ENCODE measurements around the gene ALG3. TPM values are rescaled to one million over a fixed set of nuclear protein-coding genes. Genes with fewer than 3 reads are reported as not detected.
A peak's percentile ranks its signal among the peaks of the same experiment; 100 is the strongest.

ALG3 gene
- total RNA-seq, 1 donor from 2014 or later: 78.1 TPM

- no peak for DNase-seq (ENCODE audit: low read depth)
- H3K4me3 ChIP-seq (ENCODE audit: low read depth, low read length): peak within 1 kb of the TSS; percentile 43
- TF ChIP-seq CTCF (conservative IDR thresholded peaks at IDR 0.05; ENCODE audit: low read depth, low read length): no peak
These were observed 19.2 kb downstream of the ALG3 start, which contains the start of gene VWA5B2 for GRCh38 chr3:184229394-184230080. TSS of gene VWA5B2 (plus strand) at chr3:184229585. CDS start at chr3:184230529, 944 bp downstream.

- DNase-seq (ENCODE audit: low read depth): no peak
- TF ChIP-seq CTCF (conservative IDR thresholded peaks at IDR 0.05; ENCODE audit: low read depth, low read length): no peak
- no peak overlapping the region for H3K4me3 ChIP-seq (ENCODE audit: low read depth, low read length)
These were observed 20.2 kb downstream of the ALG3 start for GRCh38 chr3:184228376-184229137.

- peak; percentile 78 for TF ChIP-seq CTCF (conservative IDR thresholded peaks at IDR 0.05; ENCODE audit: low read depth, low read length)
These were observed 21.3 kb downstream of the ALG3 start for GRCh38 chr3:184227481-184227935.

GRCh38 chr3:184223946-184224345, 24.8 kb downstream of the ALG3 start:
- no peak for TF ChIP-seq CTCF (conservative IDR thresholded peaks at IDR 0.05; ENCODE audit: low read depth, low read length)
- no peak overlapping the region for H3K4me3 ChIP-seq (ENCODE audit: low read depth, low read length)
- DNase-seq (ENCODE audit: low read depth): no peak

More at GRCh38 chr3:184227481-184227935, 21.3 kb downstream of the ALG3 start:
- H3K4me3 ChIP-seq (ENCODE audit: low read depth, low read length): no peak overlapping the region
- DNase-seq (ENCODE audit: low read depth): no peak

GRCh38 chr3:184222521-184222920, 26.2 kb downstream of the ALG3 start:
- no peak for TF ChIP-seq CTCF (conservative IDR thresholded peaks at IDR 0.05; ENCODE audit: low read depth, low read length)
- H3K4me3 ChIP-seq (ENCODE audit: low read depth, low read length): no peak overlapping the region
- no peak for DNase-seq (ENCODE audit: low read depth)

GRCh38 chr3:184218814-184219213, 29.9 kb downstream of the ALG3 start:
- H3K4me3 ChIP-seq (ENCODE audit: low read depth, low read length): no peak overlapping the region
- no peak for TF ChIP-seq CTCF (conservative IDR thresholded peaks at IDR 0.05; ENCODE audit: low read depth, low read length)
- no peak for DNase-seq (ENCODE audit: low read depth)

Data from epithelial cell of proximal tubule (primary cell).